HL-60 (cell line): ENCODE measurements around the gene SMAD6.

ENCODE experiments used
- DNase-seq, 2 experiments: peaks; one replicate each; pipeline ENCODE4 v3.0.0-alpha.2; 2010 to 2020; ENCODE audit warnings: low read depth in 1 of 2, low spot score in 1 of 2
- H3K27ac ChIP-seq: fragments of 250-450 bp; sonication (Bioruptor Pico); replicated peaks from 2 replicates; pipeline ENCODE4 v1.5.1; 2020; ENCODE audit warnings: mild to moderate bottlenecking, moderate library complexity
- H3K27me3 ChIP-seq: fragments of 250-450 bp; sonication (Bioruptor Pico); 2 replicates; pipeline ENCODE4 v1.5.1; 2021; ENCODE audit warnings: mild to moderate bottlenecking, moderate library complexity; ENCODE audit not compliant: insufficient read depth, poor library complexity, severe bottlenecking
- H3K4me3 ChIP-seq: replicated peaks from 2 replicates; pipeline ENCODE4 v1.5.1; 2011; ENCODE audit warnings: mild to moderate bottlenecking, control low read depth, low read length; ENCODE audit not compliant: insufficient read depth
- CTCF ChIP-seq: IDR thresholded peaks from one replicate; pipeline ENCODE4 v1.5.1; 2011; ENCODE audit warnings: low read length, control low read depth, inconsistent platforms; ENCODE audit not compliant: insufficient read depth
- GABPA ChIP-seq: IDR thresholded peaks from 2 replicates; pipeline ENCODE4 v1.6.1; 2012; ENCODE audit warnings: low read depth
- POLR2AphosphoS5 ChIP-seq: IDR thresholded peaks from 2 replicates; pipeline ENCODE4 v1.6.1; 2012; ENCODE audit warnings: low read depth
- SPI1 ChIP-seq: IDR thresholded peaks from 2 replicates; pipeline ENCODE4 v1.6.1; 2012; ENCODE audit warnings: low read depth, mild to moderate bottlenecking, borderline replicate concordance
- TF ChIP-seq, protein P1 (sequence below): IDR thresholded peaks from 2 replicates; pipeline ENCODE4 v1.6.1; 2012; ENCODE audit warnings: low read depth; ENCODE audit not compliant: insufficient replicate concordance

SMAD6 gene

GRCh38 chr15:66771351-66771650 is 69.3 kb downstream of the SMAD6 start:
- DNase-seq: no peak
- Histone ChIP-seq H3K27me3 (no peaks in the 10 kb centered on the region), H3K4me3 (no peak overlapping the region), H3K27ac (no peak overlapping the region)
- TF ChIP-seq, protein P1, sequence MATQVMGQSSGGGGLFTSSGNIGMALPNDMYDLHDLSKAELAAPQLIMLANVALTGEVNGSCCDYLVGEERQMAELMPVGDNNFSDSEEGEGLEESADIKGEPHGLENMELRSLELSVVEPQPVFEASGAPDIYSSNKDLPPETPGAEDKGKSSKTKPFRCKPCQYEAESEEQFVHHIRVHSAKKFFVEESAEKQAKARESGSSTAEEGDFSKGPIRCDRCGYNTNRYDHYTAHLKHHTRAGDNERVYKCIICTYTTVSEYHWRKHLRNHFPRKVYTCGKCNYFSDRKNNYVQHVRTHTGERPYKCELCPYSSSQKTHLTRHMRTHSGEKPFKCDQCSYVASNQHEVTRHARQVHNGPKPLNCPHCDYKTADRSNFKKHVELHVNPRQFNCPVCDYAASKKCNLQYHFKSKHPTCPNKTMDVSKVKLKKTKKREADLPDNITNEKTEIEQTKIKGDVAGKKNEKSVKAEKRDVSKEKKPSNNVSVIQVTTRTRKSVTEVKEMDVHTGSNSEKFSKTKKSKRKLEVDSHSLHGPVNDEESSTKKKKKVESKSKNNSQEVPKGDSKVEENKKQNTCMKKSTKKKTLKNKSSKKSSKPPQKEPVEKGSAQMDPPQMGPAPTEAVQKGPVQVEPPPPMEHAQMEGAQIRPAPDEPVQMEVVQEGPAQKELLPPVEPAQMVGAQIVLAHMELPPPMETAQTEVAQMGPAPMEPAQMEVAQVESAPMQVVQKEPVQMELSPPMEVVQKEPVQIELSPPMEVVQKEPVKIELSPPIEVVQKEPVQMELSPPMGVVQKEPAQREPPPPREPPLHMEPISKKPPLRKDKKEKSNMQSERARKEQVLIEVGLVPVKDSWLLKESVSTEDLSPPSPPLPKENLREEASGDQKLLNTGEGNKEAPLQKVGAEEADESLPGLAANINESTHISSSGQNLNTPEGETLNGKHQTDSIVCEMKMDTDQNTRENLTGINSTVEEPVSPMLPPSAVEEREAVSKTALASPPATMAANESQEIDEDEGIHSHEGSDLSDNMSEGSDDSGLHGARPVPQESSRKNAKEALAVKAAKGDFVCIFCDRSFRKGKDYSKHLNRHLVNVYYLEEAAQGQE: no peak
- no peak for TF ChIP-seq SPI1
- no peak for TF ChIP-seq GABPA
- no peak for TF ChIP-seq POLR2AphosphoS5
- no peak for TF ChIP-seq CTCF

DNA sequence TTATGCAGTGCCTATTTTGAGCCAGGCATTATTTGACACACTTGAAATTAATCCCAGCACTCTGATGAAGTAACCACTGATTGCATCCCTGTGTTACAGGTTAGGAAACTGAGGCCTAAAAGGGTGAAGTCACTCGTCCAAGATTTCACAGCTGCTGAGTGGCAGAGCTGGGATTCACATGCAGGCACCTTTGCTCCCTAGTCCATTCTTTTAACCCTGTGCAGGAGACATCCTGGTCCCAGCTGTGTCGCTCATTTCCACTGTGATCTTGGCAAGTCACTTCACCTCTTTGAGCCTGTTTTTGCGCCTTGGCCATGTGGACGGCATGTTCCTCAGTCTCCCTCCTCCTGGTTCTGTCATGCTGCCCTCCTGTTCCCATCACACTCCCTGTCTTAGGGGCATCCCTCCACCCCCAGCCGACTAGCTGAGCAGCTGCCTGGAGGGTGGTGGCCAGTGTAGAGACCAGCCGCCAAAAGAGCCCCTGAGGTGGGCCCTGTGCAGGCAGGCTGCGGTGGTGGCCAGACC is 70.6 kb downstream of the SMAD6 start:
- no peak for DNase-seq
- Histone ChIP-seq H3K4me3 (no peak overlapping the region), H3K27me3 (no peaks in the 10 kb centered on the region), H3K27ac (no peak overlapping the region)
- TF ChIP-seq, protein P1: no peak
- TF ChIP-seq CTCF (no peak), SPI1 (no peak), GABPA (no peak), POLR2AphosphoS5 (no peak)

DNA sequence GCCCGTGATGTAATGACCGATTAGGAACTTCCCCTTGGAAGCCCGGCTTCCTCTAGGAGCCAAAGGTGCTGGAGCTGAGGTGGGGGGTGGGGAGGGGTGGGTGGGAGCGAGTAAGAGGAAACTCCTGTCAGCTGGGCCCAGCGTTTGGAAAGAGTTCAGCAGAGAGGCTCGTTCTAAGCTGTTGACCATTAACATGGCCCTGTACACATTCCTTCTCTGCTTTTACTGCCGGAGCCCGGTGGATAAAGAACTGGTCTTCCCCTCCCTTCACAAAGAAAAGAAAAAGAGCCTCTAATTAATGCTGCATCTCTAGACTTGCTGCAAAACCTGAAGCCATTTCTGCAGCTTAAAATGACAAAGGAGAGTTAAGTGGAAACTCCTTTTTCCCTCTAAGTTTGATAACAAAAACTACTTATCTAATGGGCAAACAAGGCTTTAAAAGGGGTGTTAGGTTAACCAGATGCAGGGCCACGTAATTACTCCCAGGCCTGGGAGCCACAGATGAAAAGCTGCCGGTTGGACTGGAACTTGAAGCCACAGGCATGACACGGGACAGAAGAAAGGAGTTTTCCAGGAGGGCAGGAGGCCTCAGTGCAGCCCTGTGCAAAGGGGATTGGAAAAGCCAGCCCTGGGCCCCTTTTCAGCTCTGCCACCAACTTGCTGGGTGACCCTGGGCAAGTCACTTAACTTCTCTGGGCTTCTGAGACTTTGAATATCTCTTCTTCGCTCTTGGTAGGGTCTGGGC is 71.3 kb downstream of the SMAD6 start:
- DNase-seq: no peak
- Histone ChIP-seq H3K27me3 (no peaks in the 10 kb centered on the region), H3K4me3 (no peak overlapping the region), H3K27ac (no peak overlapping the region)
- no peak for TF ChIP-seq SPI1
- TF ChIP-seq POLR2AphosphoS5: no peak
- TF ChIP-seq, protein P1: no peak
- TF ChIP-seq GABPA: no peak
- no peak for TF ChIP-seq CTCF
